K562 (cell line): ENCODE results near the gene AGPAT3. TPM values are rescaled to one million over a fixed set of nuclear protein-coding genes. Genes with fewer than 3 reads are reported as not detected.
A peak's percentile ranks its signal among the peaks of the same experiment; 100 is the strongest.

ENCODE experiments used
- ATAC-seq: fragments of 200-7000 bp; cut with Tn5 transposase; 3 replicates; pipeline ENCODE4 v1.9.1; 2020; ENCODE audit warnings: moderate library complexity
- BruUV-seq: library from RNA; stranded (reverse); fragments of 400-500 nt; replicated peaks from 2 replicates; lab custom pipeline; 2021; lab: Mats Ljungman, UMichigan
- CTCF ChIA-PET: fragments of 300-600 bp; formaldehyde crosslinking; extraction: SDS; loops from one replicate; lab custom pipeline; 2021; ENCODE audit warnings: low intra/inter-chr PET ratio; lab: Yijun Ruan, JAX
- POLR2A ChIA-PET: fragments of 300-600, 350-650 bp; sonication (Branson Sonifier 250); formaldehyde crosslinking; extraction: SDS; loops from one replicate; lab custom pipeline; 2021; ENCODE audit warnings: antibody characterized with exemption, inconsistent platforms; lab: Yijun Ruan, JAX
- DNase-seq, 4 experiments: peaks; one replicate each; pipeline versions ENCODE4 v3.0.0 to v3.0.0-alpha.2; 2011 to 2018; ENCODE audit warnings: low spot score in 3 of 4, mixed read lengths in 3 of 4; ENCODE audit errors: extremely low read depth in 1 of 4
- FAIRE-seq: peaks from 2 replicates; lab custom pipeline; 2011; peaks lifted over from hg19 to GRCh38; lab: Jason Lieb, UNC
- H2AFZ ChIP-seq: 2 replicates; pipeline ENCODE4 v1.6.0; 2011; ENCODE audit warnings: low read depth, low read length, control low read depth, inconsistent platforms
- H3K27ac ChIP-seq: fragments of 200-600 bp; 3 replicates; pipeline ENCODE4 v1.8.0; 2011; ENCODE audit warnings: low read depth, mild to moderate bottlenecking, control low read depth, inconsistent platforms, low read length, moderate library complexity, mixed read lengths; ENCODE audit errors: extremely low read depth
- H3K27me3 ChIP-seq, 2 experiments: fragments of 300-600 bp in 1 of 2; 2 replicates in 1 of 2; 3 replicates in 1 of 2; pipeline versions ENCODE4 v1.6.0 to v1.8.0; 2011; ENCODE audit warnings: inconsistent platforms in 2 of 2, low read length in 2 of 2, mild to moderate bottlenecking in 1 of 2, mixed read lengths in 1 of 2, moderate library complexity in 1 of 2; ENCODE audit not compliant: control insufficient read depth in 2 of 2, insufficient read depth in 2 of 2
- H3K36me3 ChIP-seq: fragments of 300-600 bp; 3 replicates; pipeline ENCODE4 v1.8.0; 2011; ENCODE audit warnings: mild to moderate bottlenecking, low read length, inconsistent platforms; ENCODE audit not compliant: control insufficient read depth, insufficient read depth
- H3K4me1 ChIP-seq, 2 experiments: fragments of 200-600 bp in 1 of 2; replicated peaks in 1 of 2; 2 replicates in 1 of 2; 3 replicates in 1 of 2; pipeline versions ENCODE4 v1.5.1 to v1.8.0; 2011; ENCODE audit warnings: inconsistent platforms in 2 of 2, low read length in 2 of 2, mild to moderate bottlenecking in 1 of 2, mixed read lengths in 1 of 2, moderate library complexity in 1 of 2; ENCODE audit not compliant: control insufficient read depth in 2 of 2, insufficient read depth in 2 of 2
- H3K4me2 ChIP-seq: 2 replicates; pipeline ENCODE4 v1.6.1; 2011; ENCODE audit warnings: low read length, control low read depth, inconsistent platforms, mixed read lengths; ENCODE audit not compliant: insufficient read depth
- H3K4me3 ChIP-seq: fragments of 200-600 bp; sonication (generic), shearing (Covaris generic); 2 replicates; pipeline ENCODE4 v1.5.1; 2016; ENCODE audit warnings: control low read depth, inconsistent platforms
- H3K79me2 ChIP-seq: fragments of 200-600 bp; 3 replicates; pipeline ENCODE4 v1.8.0; 2011; ENCODE audit warnings: low read length, inconsistent platforms; ENCODE audit not compliant: control insufficient read depth, insufficient read depth
- H3K9ac ChIP-seq, 2 experiments: 2 replicates each; pipeline versions ENCODE4 v1.6.0 to v1.6.1; 2011; ENCODE audit warnings: low read depth in 2 of 2, low read length in 2 of 2, control low read depth in 1 of 2, inconsistent platforms in 1 of 2, mild to moderate bottlenecking in 1 of 2, mixed read lengths in 1 of 2; ENCODE audit not compliant: insufficient read depth in 1 of 2
- H3K9me1 ChIP-seq: one replicate; pipeline ENCODE4 v1.6.0; 2011; ENCODE audit warnings: inconsistent platforms, mild to moderate bottlenecking, low read length, moderate library complexity; ENCODE audit not compliant: control insufficient read depth, insufficient read depth
- H3K9me3 ChIP-seq: replicated peaks from 2 replicates; pipeline ENCODE4 v1.5.1; 2011; ENCODE audit warnings: low read depth, low read length, inconsistent platforms; ENCODE audit not compliant: control insufficient read depth, insufficient read depth
- H4K20me1 ChIP-seq: replicated peaks from 2 replicates; pipeline ENCODE4 v1.6.1; 2011; ENCODE audit warnings: low read length, inconsistent platforms, mixed read lengths; ENCODE audit not compliant: control insufficient read depth, insufficient read depth
- CBFA2T3 ChIP-seq: fragments of 450-650 bp; IDR thresholded peaks from 2 replicates; pipeline ENCODE4 v1.6.1; 2017
- CBX8 ChIP-seq: fragments of 200-600 bp; sonication (generic); IDR thresholded peaks from 2 replicates; pipeline ENCODE4 v1.6.1; 2012; ENCODE audit warnings: borderline replicate concordance, mixed run types, low read depth, mild to moderate bottlenecking, moderate library complexity, mixed read lengths, low read length, control low read depth, inconsistent platforms; ENCODE audit not compliant: poor library complexity, severe bottlenecking; ENCODE audit errors: extremely low read depth
- CC2D1A ChIP-seq: fragments of 450-650 bp; IDR thresholded peaks from 2 replicates; pipeline ENCODE4 v1.6.1; 2017; ENCODE audit warnings: mild to moderate bottlenecking
- GTF3C2 ChIP-seq: IDR thresholded peaks from 3 replicates; pipeline ENCODE4 v1.6.1; 2011; ENCODE audit warnings: borderline replicate concordance, mild to moderate bottlenecking, moderate library complexity; ENCODE audit not compliant: insufficient read length; ENCODE audit errors: extremely low read depth
- ID3 ChIP-seq, 2 experiments: fragments of 250-450 bp in 1 of 2; fragments of 450-650 bp in 1 of 2; sonication (Bioruptor Pico) in 1 of 2; IDR thresholded peaks; 2 replicates each; pipeline versions ENCODE4 v1.6.1 to v1.8.0; 2016 to 2021; ENCODE audit warnings: mild to moderate bottlenecking in 2 of 2, moderate library complexity in 2 of 2, missing compliant biosample characterization in 1 of 2, missing genetic modification characterization in 1 of 2
- ILK ChIP-seq: fragments of 450-650 bp; IDR thresholded peaks from 2 replicates; pipeline ENCODE4 v1.6.1; 2016; ENCODE audit warnings: missing genetic modification characterization, low read depth, mild to moderate bottlenecking, missing compliant biosample characterization, moderate library complexity, borderline replicate concordance
- KLF16 ChIP-seq: IDR thresholded peaks from 2 replicates; pipeline ENCODE4 v1.6.1; 2016; ENCODE audit warnings: antibody characterized with exemption
- NFE2L1 ChIP-seq: fragments of 450-650 bp; IDR thresholded peaks from 2 replicates; pipeline ENCODE4 v1.6.1; 2016; ENCODE audit warnings: missing genetic modification characterization, low read depth, mild to moderate bottlenecking, missing compliant biosample characterization, moderate library complexity, borderline replicate concordance
- POLR3G ChIP-seq: IDR thresholded peaks from 2 replicates; pipeline ENCODE4 v1.6.1; 2011; ENCODE audit not compliant: insufficient read length, insufficient replicate concordance; ENCODE audit errors: extremely low read depth
- SRSF1 ChIP-seq: fragments of 200-400 bp; formaldehyde crosslinking; IDR thresholded peaks from 2 replicates; pipeline ENCODE4 v1.6.1; 2017; ENCODE audit warnings: mild to moderate bottlenecking, low read depth, low read length, moderate library complexity
- TCF15 ChIP-seq: fragments of 250-450 bp; sonication (Bioruptor Pico); IDR thresholded peaks from 2 replicates; pipeline ENCODE4 v1.8.0; 2022; ENCODE audit warnings: moderate library complexity, mild to moderate bottlenecking, inconsistent platforms
- TFAM ChIP-seq: fragments of 250-450 bp; sonication (Bioruptor Pico); conservative IDR thresholded peaks from 2 replicates; pipeline ENCODE4 v1.5.0; 2021; ENCODE audit warnings: mild to moderate bottlenecking, moderate library complexity
- TRIM24 ChIP-seq, 2 experiments: fragments of 450-650 bp; IDR thresholded peaks; 2 replicates each; pipeline ENCODE4 v1.6.1; 2016
- ZBTB7A ChIP-seq: IDR thresholded peaks from 2 replicates; pipeline ENCODE4 v1.6.1; 2011; ENCODE audit warnings: low read depth, mild to moderate bottlenecking, low read length, moderate library complexity, borderline replicate concordance; ENCODE audit not compliant: control insufficient read depth
- ZNF12 ChIP-seq: sonication (generic); formaldehyde crosslinking; IDR thresholded peaks from 2 replicates; pipeline ENCODE4 v1.4.0; 2020; ENCODE audit warnings: mild to moderate bottlenecking, missing genetic modification reagents
- ZNF121 ChIP-seq: sonication (generic); formaldehyde crosslinking; conservative IDR thresholded peaks from 2 replicates; pipeline ENCODE4 v1.8.0; 2022; ENCODE audit warnings: missing genetic modification reagents
- ZNF212 ChIP-seq: fragments of 450-650 bp; formaldehyde crosslinking; IDR thresholded peaks from 2 replicates; pipeline ENCODE4 v1.4.0; 2020; ENCODE audit warnings: mild to moderate bottlenecking
- ZNF431 ChIP-seq: sonication (generic); formaldehyde crosslinking; IDR thresholded peaks from 2 replicates; pipeline ENCODE4 v1.8.0; 2022; ENCODE audit warnings: mild to moderate bottlenecking, missing genetic modification reagents
- WGBS: fragments of 100-300 bp; shearing (Covaris generic); methylation state at CpG from one replicate; pipeline ENCODE4 v1.1.6; 2016; ENCODE audit warnings: low coverage, mixed read lengths; ENCODE audit not compliant: insufficient coverage; ENCODE audit errors: missing lambda C conversion rate; 5-methylcytosine and 5-hydroxymethylcytosine counted together
- in situ Hi-C: fragments of 300-500 bp; cut with MboI; formaldehyde crosslinking; loops from 4 replicates; pipeline ENCODE4 v1.15.0; 2018; ENCODE audit warnings: inconsistent platforms, mixed read lengths
- intact Hi-C: fragments of 100-400 bp; cut with micrococcal nuclease; formaldehyde crosslinking; loops from 2 replicates; pipeline ENCODE4 v1.14.2; 2022
- polyA plus RNA-seq, 8 experiments: library from polyadenylated mRNA; depleted of rRNA in 4 of 8; stranded (reverse) in 5 of 8; unstranded in 3 of 8; fragments of >200 nt; fragmentation: Nextera tagmentation in 2 of 8; fragmentation: Illumina TruSeq in 1 of 8; extraction: Ambion mirVana in 2 of 8; extraction: Trizol in 1 of 8; gene quantifications; 2 replicates each; pipeline versions ENCODE4 v1.2.1 to v1.2.3, GENCODE V29; 2011 to 2014; ENCODE audit warnings: inconsistent platforms in 1 of 8, missing spikeins in 1 of 8
- total RNA-seq, 7 experiments: library from RNA; depleted of rRNA in 6 of 7; stranded (reverse); fragments of >200 nt in 6 of 7; fragmentation: Illumina TruSeq in 2 of 7; extraction: Trizol in 2 of 7; gene quantifications; 2 replicates each; pipeline versions ENCODE4 v1.2.1 to v1.2.3, GENCODE V29; 2011 to 2021; ENCODE audit warnings: low replicate concordance in 1 of 7

Gene AGPAT3
- total and polyA plus RNA-seq, 9 of the 15 experiments (the other 6 are each of a cell fraction or from before 2014, with no cell fraction given), result 1.5 to 88.4 (median 35.7) TPM

- Histone ChIP-seq H3K9me3 (no peaks in the 10 kb centered on the region), H3K4me3 (no peak overlapping the region), H2AFZ (no peak overlapping the region), H3K9me1 (no peaks in the 10 kb centered on the region), H3K4me2 (no peak overlapping the region), H3K27ac (no peak overlapping the region), H3K9ac (no peak overlapping the region), H3K4me1 (peaks cover 4 to 33% of the 10 kb centered on the region in 2 experiments; a peak in 3 of 5 replicates), H3K27me3 (no peaks in the 10 kb centered on the region), H4K20me1 (no peaks in the 10 kb centered on the region), H3K79me2 (no peaks in the 10 kb centered on the region), H3K36me3 (no peaks in the 10 kb centered on the region)
- peak; percentile 40 for ATAC-seq
- in situ Hi-C loops, result no loop called here
- ChIA-PET POLR2A (interaction anchor here (0.6 to 2.1 kb wide), 13 partner anchors 10 to 101 kb away, joined by 3 to 9 read pairs (median 3); no protein-coding TSS in a partner anchor), CTCF (no interaction called here)
- intact Hi-C loops, result no loop called here
- no TSS peak for BruUV-seq
- peak in 3 of 4 experiments; percentile 31 to 60 (median 52) for DNase-seq
- WGBS, result 9% methylated on average over 6 of the region's 6 CpGs
- FAIRE-seq, result peak; percentile 61
- TF ChIP-seq TCF15 (CRISPR knock-in tag), result no peak
- 0 out of 2 replicates have a peak, but pooled peaks have one; percentile 6 for TF ChIP-seq CBFA2T3
- no peak for TF ChIP-seq POLR3G
- no peak for TF ChIP-seq ILK (tag)
- no peak for TF ChIP-seq GTF3C2
- no peak for TF ChIP-seq ZNF212 (CRISPR knock-in tag)
- TF ChIP-seq KLF16, result 0 out of 2 replicates have a peak, but pooled peaks have one; percentile 10
- no peak for TF ChIP-seq TFAM
- no peak for TF ChIP-seq CBX8
- TF ChIP-seq TRIM24 (IDR thresholded peaks at IDR 0.05), result no peak
- no peak for TF ChIP-seq SRSF1
- no peak for TF ChIP-seq ZNF12
- no peak for TF ChIP-seq NFE2L1 (tag)
- TF ChIP-seq ZNF431 (CRISPR knock-in tag), result no peak
- TF ChIP-seq CC2D1A, result no peak
- TF ChIP-seq ID3 (CRISPR knock-in tag; IDR thresholded peaks at IDR 0.05), result no peak
- TF ChIP-seq ID3 (tag; IDR thresholded peaks at IDR 0.05), result no peak
- peak; percentile 15; the same call in 1 of the 2 replicates for TF ChIP-seq ZBTB7A
- no peak for TF ChIP-seq ZNF121 (CRISPR knock-in tag)
These were observed 28.4 kb upstream of the AGPAT3 start for GRCh38 chr21:43836616-43837015.
